Liver (tissue), 3 donors: ENCODE measurements around the gene GLI1.

Experiments used
- JUND ChIP-seq, 2 donors: IDR thresholded peaks; 2 replicates each; pipeline ENCODE4 v1.6.1; 2016; ENCODE audit warnings: antibody characterized with exemption in 2 of 2
- MAX ChIP-seq: IDR thresholded peaks from 2 replicates; pipeline ENCODE4 v1.6.1; 2016; ENCODE audit warnings: antibody characterized with exemption
- RAD21 ChIP-seq, 2 donors: IDR thresholded peaks; 2 replicates each; pipeline ENCODE4 v1.6.1; 2016; ENCODE audit warnings: antibody characterized with exemption in 2 of 2, mild to moderate bottlenecking in 2 of 2
- REST ChIP-seq: IDR thresholded peaks from 2 replicates; pipeline ENCODE4 v1.6.1; 2016; ENCODE audit warnings: antibody characterized with exemption, mild to moderate bottlenecking
- SP1 ChIP-seq: IDR thresholded peaks from 2 replicates; pipeline ENCODE4 v1.6.1; 2018; ENCODE audit warnings: antibody characterized with exemption, mild to moderate bottlenecking
- TAF1 ChIP-seq: conservative IDR thresholded peaks from 2 replicates; pipeline ENCODE4 v1.6.1; 2016; ENCODE audit warnings: antibody characterized with exemption, mild to moderate bottlenecking
- TF ChIP-seq, protein P1 (sequence below): fragments of 150-350 bp; IDR thresholded peaks from 2 replicates; pipeline ENCODE4 v1.5.1; 2017; ENCODE audit warnings: improper control_type of control experiment, low read depth, low read length; ENCODE audit not compliant: missing input control
- donor health status: healthy.
- donor health status: healthy.

- TF ChIP-seq, protein P1, sequence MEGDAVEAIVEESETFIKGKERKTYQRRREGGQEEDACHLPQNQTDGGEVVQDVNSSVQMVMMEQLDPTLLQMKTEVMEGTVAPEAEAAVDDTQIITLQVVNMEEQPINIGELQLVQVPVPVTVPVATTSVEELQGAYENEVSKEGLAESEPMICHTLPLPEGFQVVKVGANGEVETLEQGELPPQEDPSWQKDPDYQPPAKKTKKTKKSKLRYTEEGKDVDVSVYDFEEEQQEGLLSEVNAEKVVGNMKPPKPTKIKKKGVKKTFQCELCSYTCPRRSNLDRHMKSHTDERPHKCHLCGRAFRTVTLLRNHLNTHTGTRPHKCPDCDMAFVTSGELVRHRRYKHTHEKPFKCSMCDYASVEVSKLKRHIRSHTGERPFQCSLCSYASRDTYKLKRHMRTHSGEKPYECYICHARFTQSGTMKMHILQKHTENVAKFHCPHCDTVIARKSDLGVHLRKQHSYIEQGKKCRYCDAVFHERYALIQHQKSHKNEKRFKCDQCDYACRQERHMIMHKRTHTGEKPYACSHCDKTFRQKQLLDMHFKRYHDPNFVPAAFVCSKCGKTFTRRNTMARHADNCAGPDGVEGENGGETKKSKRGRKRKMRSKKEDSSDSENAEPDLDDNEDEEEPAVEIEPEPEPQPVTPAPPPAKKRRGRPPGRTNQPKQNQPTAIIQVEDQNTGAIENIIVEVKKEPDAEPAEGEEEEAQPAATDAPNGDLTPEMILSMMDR, result no peak
- TF ChIP-seq RAD21 (IDR thresholded peaks at IDR 0.05) (no peak), JUND (IDR thresholded peaks at IDR 0.05) (no peak), MAX (no peak), REST (no peak), SP1 (no peak), TAF1 (no peak)
These were observed 60.1 kb downstream of the GLI1 start for GRCh38 chr12:57519796-57520052.
